Coronary artery (tissue), 2 donors: ENCODE results near the gene SMG5.
"Not testable (repeated sequence)": the region's sequence is repeated elsewhere in the genome, so short reads cannot be mapped to it uniquely, and the experiment has no call there.

Source experiments
- DNase-seq: peaks from one replicate; pipeline ENCODE4 v3.0.0-alpha.2; 2017; ENCODE audit warnings: low spot score
- H3K27ac ChIP-seq, 2 donors: fragments of 200-600 bp; sonication (generic); one replicate each; pipeline ENCODE4 v1.5.1; 2016 to 2019
- H3K4me3 ChIP-seq: fragments of 200-600 bp; sonication (generic); 2 replicates; pipeline ENCODE4 v1.5.1; 2016; ENCODE audit warnings: mild to moderate bottlenecking, moderate library complexity
- CTCF ChIP-seq: fragments of 200-600 bp; sonication (generic); IDR thresholded peaks from one replicate; pipeline ENCODE4 v1.5.1; 2019; ENCODE audit warnings: antibody characterized with exemption

Gene SMG5

GRCh38 chr1:156228501-156228900, 54.1 kb downstream of the SMG5 start:
- no peak for TF ChIP-seq CTCF
- DNase-seq, result no peak
- Histone ChIP-seq H3K27ac (no peak overlapping the region), H3K4me3 (no peak overlapping the region)

- H3K27ac ChIP-seq, result no peak overlapping the region
- no peak overlapping the region for H3K4me3 ChIP-seq
- no peak for DNase-seq
- no peak for TF ChIP-seq CTCF
These were observed 55.8 kb downstream of the SMG5 start for GRCh38 chr1:156226782-156227181.

- no peak for DNase-seq
- no peak for TF ChIP-seq CTCF
- Histone ChIP-seq H3K4me3 (no peak overlapping the region), H3K27ac (no peak overlapping the region)
These were observed 56.5 kb downstream of the SMG5 start for GRCh38 chr1:156226116-156226538.

- Histone ChIP-seq H3K27ac (no peak overlapping the region), H3K4me3 (no peak overlapping the region)
- TF ChIP-seq CTCF, result no peak
- DNase-seq, result no peak
These were observed 57.0 kb downstream of the SMG5 start for GRCh38 chr1:156225677-156226014.

- Histone ChIP-seq H3K27ac (no peak overlapping the region), H3K4me3 (no peak overlapping the region)
- TF ChIP-seq CTCF, result no peak
- no peak for DNase-seq
These were observed 60.5 kb downstream of the SMG5 start for GRCh38 chr1:156221986-156222692.

- H3K4me3 ChIP-seq, result no peak overlapping the region
- DNase-seq, result no peak
- no peak overlapping the region for H3K27ac ChIP-seq
- TF ChIP-seq CTCF, result no peak
These were observed 62.4 kb downstream of the SMG5 start for GRCh38 chr1:156220226-156220625.

- no peak overlapping the region for H3K4me3 ChIP-seq
- no peak for TF ChIP-seq CTCF
- H3K27ac ChIP-seq, result peak overlapping the region in 1 of 2 donors; percentile 55
- no peak for DNase-seq
These were observed 64.8 kb downstream of the SMG5 start for GRCh38 chr1:156217871-156218270.

- H3K4me3 ChIP-seq, H3K27ac ChIP-seq, DNase-seq: not testable (repeated sequence)
These were observed 66.1 kb downstream of the SMG5 start for GRCh38 chr1:156216361-156217086.
